B cell (primary cell): Measurements from ENCODE around the gene MEGF8. TPM values are rescaled to one million over a fixed set of nuclear protein-coding genes. Genes with fewer than 3 reads are reported as not detected.

ENCODE experiments used
- ATAC-seq: fragments of 200-7000 bp; cut with Tn5 transposase; one replicate; pipeline ENCODE4 v1.10.0; 2021; ENCODE audit warnings: low read depth, mild to moderate bottlenecking, moderate number of reproducible peaks, moderate library complexity
- CTCF ChIA-PET: fragments of 350-600 bp; sonication (Branson Sonifier 250); formaldehyde crosslinking; loops from one replicate; lab custom pipeline; 2021; ENCODE audit warnings: antibody characterized with exemption, inconsistent platforms; lab: Charles Lee
- POLR2A ChIA-PET: fragments of 350-600 bp; sonication (Branson Sonifier 250); formaldehyde crosslinking; loops from one replicate; lab custom pipeline; 2021; ENCODE audit warnings: antibody characterized with exemption; lab: Charles Lee
- DNase-seq: peaks from one replicate; pipeline ENCODE4 v3.0.0; 2013
- H2AFZ ChIP-seq: 2 replicates; pipeline ENCODE4 v1.6.1; 2012; ENCODE audit warnings: mild to moderate bottlenecking, low read depth, low read length; ENCODE audit not compliant: insufficient read depth, poor library complexity, severe bottlenecking
- H3K27ac ChIP-seq, 2 donors: 1 replicate in 1 of 2; 2 replicates in 1 of 2; pipeline ENCODE4 v1.5.1; 2012 to 2013; ENCODE audit warnings: low read length in 2 of 2, mild to moderate bottlenecking in 2 of 2, moderate library complexity in 1 of 2
- H3K27me3 ChIP-seq, 4 experiments: fragments of 200-600 bp in 1 of 4; sonication (generic) in 1 of 4; replicated peaks in 1 of 4; 1 replicate in 2 of 4; 2 replicates in 2 of 4; pipeline versions ENCODE4 v1.6.1 to v1.7.0; 2013 to 2016; ENCODE audit warnings: low read length in 3 of 4, mild to moderate bottlenecking in 2 of 4, mixed read lengths in 1 of 4, moderate library complexity in 1 of 4; ENCODE audit not compliant: insufficient read depth in 4 of 4, control insufficient read depth in 3 of 4; ENCODE audit errors: control extremely low read depth in 1 of 4
- H3K36me3 ChIP-seq, 2 experiments: replicated peaks in 1 of 2; 1 replicate in 1 of 2; 2 replicates in 1 of 2; pipeline versions ENCODE4 v1.6.1 to v1.7.1; 2013; ENCODE audit warnings: low read length in 1 of 2; ENCODE audit not compliant: insufficient read depth in 2 of 2, control insufficient read depth in 1 of 2; ENCODE audit errors: control extremely low read depth in 1 of 2, extremely low read depth in 1 of 2
- H3K4me1 ChIP-seq, 2 donors: fragments of 200-600 bp in 1 of 2; sonication (generic) in 1 of 2; 1 replicate in 1 of 2; 2 replicates in 1 of 2; pipeline versions ENCODE4 v1.5.1 to v1.6.1; 2013 to 2017; ENCODE audit warnings: low read length in 2 of 2; ENCODE audit not compliant: control insufficient read depth in 2 of 2, insufficient read depth in 2 of 2
- H3K4me2 ChIP-seq: replicated peaks from 2 replicates; pipeline ENCODE3; 2012; ENCODE audit warnings: mild to moderate bottlenecking, low read depth, low read length; ENCODE audit not compliant: poor library complexity, severe bottlenecking
- H3K4me3 ChIP-seq, 5 experiments: fragments of 200-600 bp in 1 of 5; sonication (generic) in 1 of 5; 1 replicate in 3 of 5; 2 replicates in 2 of 5; pipeline versions ENCODE4 v1.5.1 to v1.7.0; 2011 to 2016; ENCODE audit warnings: low read length in 4 of 5, mild to moderate bottlenecking in 4 of 5, low read depth in 2 of 5, control low read depth in 1 of 5, moderate library complexity in 1 of 5; ENCODE audit not compliant: insufficient read depth in 1 of 5; ENCODE audit errors: control extremely low read depth in 1 of 5, extremely low read depth in 1 of 5
- H3K79me2 ChIP-seq: fragments of 200-600 bp; sonication (generic); one replicate; pipeline ENCODE4 v1.6.0; 2016; ENCODE audit warnings: low read length; ENCODE audit not compliant: control insufficient read depth, insufficient read depth
- H3K9ac ChIP-seq: fragments of 200-600 bp; sonication (generic); 2 replicates; pipeline ENCODE4 v1.6.1; 2017; ENCODE audit warnings: mild to moderate bottlenecking, low read length, moderate library complexity
- H3K9me3 ChIP-seq, 3 donors: one replicate each; pipeline versions ENCODE4 v1.6.1 to v1.7.1; 2013; ENCODE audit warnings: low read length in 2 of 3; ENCODE audit not compliant: control insufficient read depth in 2 of 3, insufficient read depth in 1 of 3; ENCODE audit errors: control extremely low read depth in 1 of 3
- H4K20me1 ChIP-seq: 2 replicates; pipeline ENCODE4 v1.6.0; 2012; ENCODE audit warnings: mild to moderate bottlenecking, low read length; ENCODE audit not compliant: insufficient read depth, control insufficient read depth, poor library complexity, severe bottlenecking
- H3K27ac Mint-ChIP-seq: one replicate; pipeline ENCODE4 v1.8.0; 2021; ENCODE audit warnings: mixed read lengths
- H3K27me3 Mint-ChIP-seq: one replicate; pipeline ENCODE4 v1.8.0; 2021; ENCODE audit warnings: mixed read lengths
- H3K4me1 Mint-ChIP-seq: one replicate; pipeline ENCODE4 v1.8.0; 2021; ENCODE audit warnings: mixed read lengths
- H3K4me3 Mint-ChIP-seq: one replicate; pipeline ENCODE4 v1.8.0; 2021; ENCODE audit warnings: mixed read lengths
- H3K9me3 Mint-ChIP-seq: one replicate; pipeline ENCODE4 v1.8.0; 2022; ENCODE audit warnings: mixed read lengths; ENCODE audit not compliant: insufficient read depth
- CTCF ChIP-seq: fragments of 200-600 bp; IDR thresholded peaks from one replicate; pipeline ENCODE4 v1.8.0; 2022; ENCODE audit warnings: antibody characterized with exemption, mild to moderate bottlenecking
- EZH2 ChIP-seq: IDR thresholded peaks from 2 replicates; pipeline ENCODE4 v1.6.1; 2012; ENCODE audit warnings: borderline replicate concordance, low read depth, mild to moderate bottlenecking, moderate library complexity, low read length; ENCODE audit not compliant: insufficient read depth, poor library complexity, severe bottlenecking
- WGBS: methylation state at CpG from one replicate; pipeline ENCODE4 v1.1.5; 2013; ENCODE audit warnings: missing lambda C conversion rate; ENCODE audit not compliant: insufficient coverage; 5-methylcytosine and 5-hydroxymethylcytosine counted together
- intact Hi-C: fragments of 100-400 bp; cut with micrococcal nuclease; formaldehyde crosslinking; loops from one replicate; pipeline ENCODE4 v1.10.0; 2022
- polyA plus RNA-seq: library from polyadenylated mRNA; depleted of rRNA; stranded (reverse); fragments of >200 nt; gene quantifications from 2 replicates; pipeline ENCODE4 v1.2.3, GENCODE V29; 2012
- total RNA-seq, 2 donors: library from RNA; stranded (reverse); fragments of 120-200 nt in 1 of 2; gene quantifications; 1 replicate in 1 of 2; 2 replicates in 1 of 2; pipeline versions ENCODE4 v1.2.3 to v1.2.4, GENCODE V29; 2013 to 2022

MEGF8 gene
- total and polyA plus RNA-seq, 2 donors (not counting 1 experiment from before 2014, with no cell fraction given): 8.2 to 26.5 TPM

- no peak overlapping the region for H3K27ac Mint-ChIP-seq
- Histone ChIP-seq H3K4me1 (peaks cover 28 to 29% of the 10 kb centered on the region in 2 donors), H3K9ac (no peak overlapping the region), H3K27me3 (peaks cover 0 to 23% (median 3%) of the 10 kb centered on the region in 4 experiments), H3K4me3 (no peak overlapping the region), H2AFZ (no peak overlapping the region), H4K20me1 (no peaks in the 10 kb centered on the region), H3K4me2 (no peak overlapping the region), H3K9me3 (no peaks in the 10 kb centered on the region), H3K79me2 (peaks cover 16% of the 10 kb centered on the region), H3K27ac (no peak overlapping the region), H3K36me3 (no peaks in the 10 kb centered on the region)
- DNase-seq (no peak), ATAC-seq (no peak)
- intact Hi-C loops: no loop called here
- TF ChIP-seq EZH2: no peak
- no peak for TF ChIP-seq CTCF
- no peak overlapping the region for H3K4me3 Mint-ChIP-seq
- WGBS: 72% methylated on average over 8 of the region's 9 CpGs
- peaks cover 23% of the 10 kb centered on the region for H3K4me1 Mint-ChIP-seq
- POLR2A ChIA-PET: no interaction called here
- CTCF ChIA-PET: interaction anchor here (1.2 to 1.6 kb wide), 5 partner anchors 9 to 190 kb away, joined by 3 to 6 read pairs (median 4); partner anchors contain the start of gene TMEM145
- peaks cover 10% of the 10 kb centered on the region for H3K27me3 Mint-ChIP-seq
- H3K9me3 Mint-ChIP-seq: no peaks in the 10 kb centered on the region
Observed at GRCh38 chr19:42322305-42322704, 3.1 kb upstream of the MEGF8 start.

DNA sequence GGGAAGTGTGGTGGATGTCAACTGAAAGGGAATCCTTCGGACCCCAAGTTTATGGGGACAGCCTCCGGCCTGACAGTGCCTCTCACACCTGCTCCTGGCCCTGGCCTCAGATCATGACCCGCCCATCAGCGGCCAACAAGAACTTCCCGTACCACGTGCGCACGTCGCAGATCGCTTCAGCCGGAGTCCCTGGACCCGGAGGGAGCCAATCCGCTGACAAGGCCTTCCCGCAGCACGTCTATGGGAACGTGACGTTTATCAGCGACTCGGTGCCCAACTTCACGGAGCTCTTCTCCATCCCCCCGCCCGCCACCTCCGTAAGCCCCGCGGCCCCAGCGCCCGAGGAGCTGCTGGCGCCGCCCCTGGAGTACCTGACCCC lies 2.0 kb upstream of the MEGF8 start:
- no peak overlapping the region for H3K4me3 ChIP-seq
- no peaks in the 10 kb centered on the region for H3K36me3 ChIP-seq
- intact Hi-C loops: no loop called here
- H3K9ac ChIP-seq: no peak overlapping the region
- peaks cover 0 to 23% (median 3%) of the 10 kb centered on the region in 4 experiments for H3K27me3 ChIP-seq
- H3K27ac Mint-ChIP-seq: no peak overlapping the region
- ATAC-seq (no peak), DNase-seq (no peak)
- no peaks in the 10 kb centered on the region for H3K9me3 ChIP-seq
- peak overlapping the region; percentile 72 for H3K4me3 Mint-ChIP-seq
- TF ChIP-seq EZH2 (no peak), CTCF (no peak)
- H3K4me1 ChIP-seq: peaks cover 28 to 31% of the 10 kb centered on the region in 2 donors
- peaks cover 10% of the 10 kb centered on the region for H3K27me3 Mint-ChIP-seq
- CTCF ChIA-PET: interaction anchor here (0.9 to 1.5 kb wide), 3 partner anchors 39 to 78 kb away, joined by 3 to 6 read pairs (median 4); no protein-coding TSS in a partner anchor
- no peak overlapping the region for H3K27ac ChIP-seq
- peaks cover 22% of the 10 kb centered on the region for H3K4me1 Mint-ChIP-seq
- H3K79me2 ChIP-seq: peaks cover 26% of the 10 kb centered on the region
- WGBS: 40% methylated on average over 29 of the region's 29 CpGs
- H2AFZ ChIP-seq: peak overlapping the region; percentile 96
- peak overlapping the region; percentile 94 for H3K4me2 ChIP-seq
- POLR2A ChIA-PET: interaction anchor here (0.6 to 0.9 kb wide), 2 partner anchors 62 to 190 kb away, joined by 4 to 10 read pairs; no protein-coding TSS in a partner anchor
- no peaks in the 10 kb centered on the region for H3K9me3 Mint-ChIP-seq
- H4K20me1 ChIP-seq: no peaks in the 10 kb centered on the region
